Medulla oblongata (tissue), 1 donor: ENCODE measurements around the gene MRPL21.

Experiments
- DNase-seq: peaks from one replicate; pipeline ENCODE4 v3.0.0-alpha.2; 2015; ENCODE audit errors: extremely low spot score

Gene MRPL21

GRCh38 chr11:68903288-68904247 lies at the start of gene MRPL21, which contains the start of gene IGHMBP2:
MRPL21 (minus strand) TSS chr11:68903832; CDS start chr11:68903810, 22 bp downstream.
IGHMBP2 (plus strand) TSS chr11:68903891; CDS start chr11:68903953, 62 bp downstream.
- peak; percentile 83 for DNase-seq

- no peak for DNase-seq
Observed at GRCh38 chr11:68950762-68951161, 47.1 kb upstream of the MRPL21 start.

GRCh38 chr11:68950270-68950669 lies 46.6 kb upstream of the MRPL21 start:
- no peak for DNase-seq

- no peak for DNase-seq
Observed at GRCh38 chr11:68948935-68949334, 45.3 kb upstream of the MRPL21 start.

- DNase-seq, result no peak
Observed at GRCh38 chr11:68948496-68948895, 44.9 kb upstream of the MRPL21 start.

- no peak for DNase-seq
Observed at GRCh38 chr11:68947151-68947550, 43.5 kb upstream of the MRPL21 start.

- DNase-seq, result no peak
Observed at GRCh38 chr11:68946416-68947090, 42.9 kb upstream of the MRPL21 start.

- DNase-seq, result peak; percentile 34
Observed at GRCh38 chr11:68942751-68943271, 39.2 kb upstream of the MRPL21 start.

- no peak for DNase-seq
Observed at GRCh38 chr11:68942095-68942620, 38.5 kb upstream of the MRPL21 start.

- DNase-seq, result no peak
Observed at GRCh38 chr11:68941324-68942094, 37.9 kb upstream of the MRPL21 start.

GRCh38 chr11:68940651-68941323 lies 37.2 kb upstream of the MRPL21 start:
- DNase-seq, result no peak

- DNase-seq, result no peak
Observed at GRCh38 chr11:68939583-68940555, 36.2 kb upstream of the MRPL21 start.

GRCh38 chr11:68938816-68939582 lies 35.4 kb upstream of the MRPL21 start:
- DNase-seq, result no peak

GRCh38 chr11:68938088-68938487 lies 34.5 kb upstream of the MRPL21 start:
- DNase-seq, result no peak

GRCh38 chr11:68936676-68937620 lies 33.3 kb upstream of the MRPL21 start:
- DNase-seq, result no peak

GRCh38 chr11:68936358-68936636 lies 32.7 kb upstream of the MRPL21 start:
- DNase-seq, result no peak

- DNase-seq, result no peak
Observed at GRCh38 chr11:68935516-68936357, 32.1 kb upstream of the MRPL21 start.
